HuH-7.5 (cell line): Measurements from ENCODE around the gene ARL13B.

Experiments
- DNase-seq: peaks from one replicate; pipeline ENCODE4 v3.0.0; 2011; ENCODE audit warnings: low spot score

The ARL13B gene

DNA sequence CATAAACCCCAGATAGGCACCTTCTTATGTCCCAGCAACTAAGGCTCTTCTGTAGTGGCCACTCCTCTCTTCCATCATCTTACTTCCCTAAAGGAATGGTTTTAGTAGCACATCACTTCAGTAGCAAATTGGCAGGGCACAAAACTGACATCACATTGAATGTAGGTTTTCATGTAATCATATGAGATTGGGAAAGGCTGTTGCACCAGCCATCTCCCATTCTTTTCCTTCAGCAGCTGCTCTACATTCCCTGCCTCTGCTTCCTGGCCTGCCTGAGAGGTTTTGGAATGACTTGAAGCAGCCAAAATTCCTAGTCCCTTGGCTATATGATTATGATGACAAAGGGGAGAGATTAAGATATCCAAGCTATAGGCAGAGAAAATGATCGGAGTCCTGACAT is 119.4 kb downstream of the ARL13B start:
- DNase-seq: no peak

DNA sequence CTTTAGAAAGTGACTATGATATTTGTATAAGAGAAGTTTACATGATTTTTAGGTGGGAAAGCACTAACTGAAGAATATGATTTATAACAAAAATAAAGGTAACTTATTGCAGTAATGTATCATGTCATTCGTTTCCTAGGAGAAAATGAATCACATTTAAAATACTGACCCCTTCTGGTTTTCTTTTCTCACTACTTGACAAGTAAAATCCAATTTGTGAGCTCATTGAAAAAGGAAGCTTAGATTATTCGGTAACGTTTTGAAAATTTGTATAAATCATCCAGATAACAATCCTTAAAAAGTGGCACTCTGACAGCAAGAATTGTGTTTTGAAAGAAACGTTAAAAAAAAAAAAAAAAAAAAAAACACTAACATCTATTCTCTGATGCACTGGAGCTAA is 121.9 kb downstream of the ARL13B start:
- DNase-seq: no peak
